GM13977 (cell line): Measurements from ENCODE around the gene MEP1B.

Source experiments
- DNase-seq: peaks from one replicate; pipeline ENCODE4 v3.0.0; 2012; ENCODE audit warnings: low spot score
- in situ Hi-C: fragments of 300-500 bp; cut with MboI; formaldehyde crosslinking; loops from one replicate; pipeline ENCODE4 v1.12.0; 2022; ENCODE audit warnings: low sequenced_read_pairs, low pct_unique_long_range_greater_than_20kb, mixed read lengths, inconsistent platforms; ENCODE audit not compliant: unreplicated experiment
- TF ChIP-seq, protein P1 (sequence below): IDR thresholded peaks from 2 replicates; pipeline ENCODE4 v1.5.1; 2012; ENCODE audit warnings: mild to moderate bottlenecking, control low read depth; ENCODE audit not compliant: insufficient read depth; ENCODE audit errors: extremely low read depth, missing control alignments

MEP1B gene

DNA sequence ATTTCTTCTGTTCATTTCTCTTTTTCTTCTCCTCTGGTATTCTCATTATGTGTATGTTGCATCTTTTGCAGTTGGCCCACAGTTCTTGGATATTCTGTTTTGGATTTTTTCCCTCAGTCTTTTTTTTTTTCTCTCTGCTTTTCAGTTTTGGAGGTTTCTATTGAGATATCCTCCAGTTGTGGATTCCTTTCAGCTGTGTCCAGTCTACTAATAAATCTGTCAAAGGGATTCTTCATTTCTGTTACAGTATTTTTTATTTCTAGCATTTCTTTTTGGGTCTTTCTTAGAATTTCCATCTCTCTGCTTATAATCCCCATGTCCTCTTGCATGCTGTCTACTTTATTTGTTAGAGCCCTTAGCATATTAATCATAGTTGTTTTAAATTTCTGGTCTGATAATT is 6.3 kb upstream of the MEP1B start:
- in situ Hi-C loops, result no loop called here
- no peak for DNase-seq
- TF ChIP-seq, protein P1, sequence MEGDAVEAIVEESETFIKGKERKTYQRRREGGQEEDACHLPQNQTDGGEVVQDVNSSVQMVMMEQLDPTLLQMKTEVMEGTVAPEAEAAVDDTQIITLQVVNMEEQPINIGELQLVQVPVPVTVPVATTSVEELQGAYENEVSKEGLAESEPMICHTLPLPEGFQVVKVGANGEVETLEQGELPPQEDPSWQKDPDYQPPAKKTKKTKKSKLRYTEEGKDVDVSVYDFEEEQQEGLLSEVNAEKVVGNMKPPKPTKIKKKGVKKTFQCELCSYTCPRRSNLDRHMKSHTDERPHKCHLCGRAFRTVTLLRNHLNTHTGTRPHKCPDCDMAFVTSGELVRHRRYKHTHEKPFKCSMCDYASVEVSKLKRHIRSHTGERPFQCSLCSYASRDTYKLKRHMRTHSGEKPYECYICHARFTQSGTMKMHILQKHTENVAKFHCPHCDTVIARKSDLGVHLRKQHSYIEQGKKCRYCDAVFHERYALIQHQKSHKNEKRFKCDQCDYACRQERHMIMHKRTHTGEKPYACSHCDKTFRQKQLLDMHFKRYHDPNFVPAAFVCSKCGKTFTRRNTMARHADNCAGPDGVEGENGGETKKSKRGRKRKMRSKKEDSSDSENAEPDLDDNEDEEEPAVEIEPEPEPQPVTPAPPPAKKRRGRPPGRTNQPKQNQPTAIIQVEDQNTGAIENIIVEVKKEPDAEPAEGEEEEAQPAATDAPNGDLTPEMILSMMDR, result no peak

DNA sequence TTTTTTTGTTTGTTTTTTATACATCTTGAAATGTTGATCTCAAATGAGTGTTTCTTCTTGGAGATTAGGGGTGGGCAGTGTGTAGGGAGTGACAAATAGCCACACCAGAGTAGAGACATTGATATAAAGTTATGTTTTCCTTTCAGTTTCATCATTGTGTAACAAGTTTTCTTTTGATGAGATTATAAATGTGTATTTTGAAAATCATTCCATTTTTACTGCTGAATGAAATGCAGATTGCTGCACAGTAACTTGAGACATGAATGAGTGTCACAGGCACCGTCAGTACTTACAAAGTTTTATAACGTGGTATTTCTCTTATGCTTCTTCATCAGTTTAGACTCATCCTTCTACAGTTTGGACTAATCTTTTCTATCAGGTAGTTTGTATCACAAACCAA is 370 bp downstream of the MEP1B start:
- DNase-seq, result no peak
- in situ Hi-C loops, result no loop called here
- TF ChIP-seq, protein P1, result no peak

DNA sequence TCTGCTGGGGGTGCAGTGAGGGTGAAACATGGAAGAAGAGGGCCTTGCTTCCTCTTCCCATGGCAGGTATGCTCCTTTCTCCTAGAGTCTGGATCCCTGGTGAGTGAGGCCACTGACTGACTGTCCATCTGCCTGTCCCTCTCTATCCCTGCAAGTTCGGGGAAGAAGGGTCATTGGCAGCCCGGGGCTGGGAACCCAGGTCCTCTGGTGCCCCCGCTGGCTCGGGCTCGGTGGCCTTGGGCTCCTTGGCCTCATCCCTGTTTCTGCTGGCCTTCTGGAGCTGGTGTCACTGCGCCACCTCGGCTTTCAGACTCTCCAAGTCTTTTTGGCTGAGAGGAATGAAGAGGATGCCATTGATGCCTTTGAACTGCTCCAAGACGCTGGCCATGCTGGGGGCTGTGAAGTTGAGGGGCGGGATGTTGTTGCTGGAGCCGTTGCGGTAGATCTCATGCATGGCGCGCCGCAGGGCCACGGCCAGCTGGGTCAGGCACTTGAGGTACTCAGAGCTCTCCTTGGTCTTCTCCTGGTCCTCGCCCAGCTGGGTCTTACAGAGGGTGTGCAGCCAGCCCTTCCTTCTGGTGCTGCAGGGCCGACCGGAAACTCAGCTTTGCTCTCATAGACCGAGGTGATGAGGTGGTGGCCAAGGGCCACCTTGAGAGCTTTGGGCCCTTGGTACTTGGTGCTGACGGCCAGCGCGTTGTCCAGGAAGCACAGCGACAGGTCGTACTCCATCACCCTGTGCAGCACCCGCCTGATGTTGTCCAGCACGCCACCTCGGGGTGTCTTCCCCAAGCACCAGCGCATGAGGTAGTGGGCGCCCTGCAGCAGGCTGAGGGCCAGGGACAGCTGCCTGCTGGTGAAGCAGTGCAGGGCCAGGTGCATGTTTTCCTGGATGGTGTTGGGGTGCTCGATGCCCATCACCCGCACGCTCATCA is 6.3 kb downstream of the MEP1B start:
- TF ChIP-seq, protein P1, result no peak
- DNase-seq, result no peak
- in situ Hi-C loops, result no loop called here

DNA sequence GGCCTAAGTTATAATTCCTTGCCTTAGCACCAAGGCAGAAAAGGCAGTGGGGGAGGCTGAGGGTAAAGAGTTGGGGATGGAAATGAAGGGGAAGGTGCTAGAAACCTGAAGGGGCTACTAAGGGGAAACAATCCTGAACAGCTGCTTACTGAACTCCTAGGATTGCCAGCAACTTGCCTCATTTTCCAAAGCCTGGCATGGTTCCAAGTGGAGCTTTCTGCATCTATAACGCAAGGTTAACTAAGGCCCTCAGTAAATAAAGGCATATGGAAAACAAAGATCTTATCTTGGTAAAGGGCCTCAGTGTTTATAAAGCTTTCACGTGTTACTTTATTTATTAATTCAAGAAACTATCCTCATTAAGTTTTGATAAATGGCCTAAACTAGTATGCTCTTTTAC is 10.9 kb downstream of the MEP1B start:
- in situ Hi-C loops, result no loop called here
- no peak for DNase-seq
- TF ChIP-seq, protein P1, result no peak

DNA sequence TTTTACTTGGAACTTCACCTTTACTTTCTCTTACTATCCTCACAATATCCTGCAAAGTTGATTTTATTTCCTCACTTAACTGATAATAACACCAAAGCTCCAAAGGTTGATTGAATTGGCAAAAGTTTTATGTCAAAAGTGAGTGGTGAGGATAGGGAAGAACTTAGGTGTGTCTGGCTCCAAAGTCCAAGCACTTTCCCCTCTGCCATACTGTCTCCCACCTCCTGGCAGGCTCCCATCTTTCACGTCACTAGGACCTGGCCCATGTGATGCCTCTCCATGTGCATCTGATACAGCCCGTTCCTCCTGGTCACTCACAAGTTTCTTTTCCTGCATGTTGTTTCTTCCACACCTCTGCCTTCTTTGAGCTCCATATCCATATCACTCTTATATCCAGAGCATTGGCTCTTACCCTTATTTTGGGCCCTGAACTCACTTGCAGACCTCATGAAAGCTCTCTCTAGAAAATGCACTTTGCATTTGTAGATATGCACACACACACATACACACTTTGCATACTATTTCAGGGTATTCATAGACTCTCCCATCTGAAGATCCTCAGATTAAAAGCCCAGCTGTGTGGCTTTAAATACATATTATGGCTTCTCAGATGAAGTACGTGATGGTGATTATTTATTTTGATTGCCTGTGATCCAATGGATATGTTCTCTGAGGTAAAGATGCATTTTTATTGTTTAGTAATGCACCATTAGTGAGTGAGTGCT is 12.3 kb downstream of the MEP1B start:
- in situ Hi-C loops, result no loop called here
- DNase-seq, result no peak
- TF ChIP-seq, protein P1, result no peak

DNA sequence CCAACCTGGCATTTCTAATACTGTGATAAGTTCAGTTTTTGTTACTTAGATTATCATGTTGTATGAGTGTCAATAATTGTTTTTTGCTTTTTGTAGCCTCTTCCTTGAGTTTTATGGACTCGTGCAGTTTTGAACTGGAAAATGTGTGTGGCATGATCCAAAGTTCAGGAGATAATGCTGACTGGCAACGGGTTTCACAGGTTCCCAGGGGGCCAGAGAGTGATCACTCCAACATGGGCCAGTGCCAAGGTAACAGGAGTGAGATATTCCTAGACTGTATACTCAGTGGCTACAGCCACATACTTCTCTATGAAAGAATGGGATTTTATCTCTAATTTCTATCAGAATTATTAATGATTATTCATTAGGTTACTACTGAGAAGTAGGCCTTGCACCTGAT is 18.2 kb downstream of the MEP1B start:
- TF ChIP-seq, protein P1, result no peak
- in situ Hi-C loops, result no loop called here
- DNase-seq, result no peak
